Adrenal gland (tissue), 5 donors: ENCODE results near the gene MAP7D2.

Source experiments
- POLR2A ChIP-seq, 2 donors: fragments of 450-650 bp; IDR thresholded peaks; one replicate each; pipeline ENCODE4 v1.6.1; 2017; ENCODE audit warnings: antibody characterized with exemption in 2 of 2, mild to moderate bottlenecking in 2 of 2, moderate library complexity in 1 of 2
- TF ChIP-seq, protein P1 (sequence below), 6 experiments: fragments of 450-650 bp in 4 of 6; fragments of 200-600 bp in 2 of 6; sonication (generic) in 1 of 6; IDR thresholded peaks; 1 replicate in 5 of 6; 2 replicates in 1 of 6; pipeline versions ENCODE4 v1.5.1 to v1.8.0; 2016 to 2021; ENCODE audit warnings: antibody characterized with exemption in 6 of 6, mild to moderate bottlenecking in 2 of 6, moderate library complexity in 1 of 6
- donor health status: DM: no; HTN: no; CAD: no.

DNA sequence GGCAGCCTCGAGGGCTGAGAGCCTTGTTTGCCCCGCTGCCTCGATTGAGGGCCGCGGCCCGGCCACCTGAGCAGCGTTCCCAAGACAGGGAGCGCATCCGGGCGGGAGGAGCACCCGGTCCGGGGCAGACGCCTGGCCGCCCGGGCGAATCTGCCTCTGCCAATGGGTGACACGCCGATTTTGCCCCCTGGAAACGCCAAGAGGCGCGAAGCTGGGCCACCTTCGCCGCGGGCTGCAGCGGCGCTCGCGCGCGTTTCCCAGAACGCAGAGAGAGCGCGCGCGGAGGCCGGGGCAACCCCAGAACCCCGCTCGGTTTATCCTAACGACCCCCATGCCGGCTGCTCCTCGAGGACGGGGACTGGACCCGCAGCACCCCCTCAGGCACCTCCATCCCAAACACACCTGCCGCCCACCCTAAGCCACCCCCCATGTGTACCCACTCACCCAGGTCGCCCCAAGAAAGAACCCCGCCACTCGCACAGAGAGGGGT, 575 bp downstream of the MAP7D2 start:
- TF ChIP-seq, protein P1, sequence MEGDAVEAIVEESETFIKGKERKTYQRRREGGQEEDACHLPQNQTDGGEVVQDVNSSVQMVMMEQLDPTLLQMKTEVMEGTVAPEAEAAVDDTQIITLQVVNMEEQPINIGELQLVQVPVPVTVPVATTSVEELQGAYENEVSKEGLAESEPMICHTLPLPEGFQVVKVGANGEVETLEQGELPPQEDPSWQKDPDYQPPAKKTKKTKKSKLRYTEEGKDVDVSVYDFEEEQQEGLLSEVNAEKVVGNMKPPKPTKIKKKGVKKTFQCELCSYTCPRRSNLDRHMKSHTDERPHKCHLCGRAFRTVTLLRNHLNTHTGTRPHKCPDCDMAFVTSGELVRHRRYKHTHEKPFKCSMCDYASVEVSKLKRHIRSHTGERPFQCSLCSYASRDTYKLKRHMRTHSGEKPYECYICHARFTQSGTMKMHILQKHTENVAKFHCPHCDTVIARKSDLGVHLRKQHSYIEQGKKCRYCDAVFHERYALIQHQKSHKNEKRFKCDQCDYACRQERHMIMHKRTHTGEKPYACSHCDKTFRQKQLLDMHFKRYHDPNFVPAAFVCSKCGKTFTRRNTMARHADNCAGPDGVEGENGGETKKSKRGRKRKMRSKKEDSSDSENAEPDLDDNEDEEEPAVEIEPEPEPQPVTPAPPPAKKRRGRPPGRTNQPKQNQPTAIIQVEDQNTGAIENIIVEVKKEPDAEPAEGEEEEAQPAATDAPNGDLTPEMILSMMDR (IDR thresholded peaks at IDR 0.05): no peak
- TF ChIP-seq POLR2A (IDR thresholded peaks at IDR 0.05): no peak
